Activated CD8-positive, alpha-beta T cell treated with anti-CD3 and anti-CD28 coated beads for 36 hours (primary cell): ENCODE data around the gene BIRC5. TPM values are rescaled to one million over a fixed set of nuclear protein-coding genes. Genes with fewer than 3 reads are reported as not detected.

Experiments
- ATAC-seq: fragments of 200-7000 bp; cut with Tn5 transposase; one replicate; pipeline ENCODE4 v1.10.0; 2021; ENCODE audit warnings: mild to moderate bottlenecking, moderate library complexity
- CTCF ChIA-PET: fragments of 350-600 bp; sonication (Branson Sonifier 250); formaldehyde crosslinking; loops from one replicate; lab custom pipeline; 2021; ENCODE audit warnings: antibody characterized with exemption; lab: Charles Lee
- POLR2A ChIA-PET: fragments of 350-600 bp; sonication (Branson Sonifier 250); formaldehyde crosslinking; loops from one replicate; lab custom pipeline; 2021; ENCODE audit warnings: antibody characterized with exemption; lab: Charles Lee
- DNase-seq: peaks from one replicate; pipeline ENCODE4 v3.0.0-alpha.2; 2020
- H3K27ac Mint-ChIP-seq: one replicate; pipeline ENCODE4 v1.8.0; 2021; ENCODE audit warnings: mild to moderate bottlenecking, mixed read lengths
- H3K27me3 Mint-ChIP-seq: one replicate; pipeline ENCODE4 v1.8.0; 2021; ENCODE audit warnings: mixed read lengths
- H3K36me3 Mint-ChIP-seq: one replicate; pipeline ENCODE4 v1.8.0; 2021; ENCODE audit warnings: low read depth, mixed read lengths
- H3K4me1 Mint-ChIP-seq: one replicate; pipeline ENCODE4 v1.8.0; 2021; ENCODE audit warnings: low read depth, mixed read lengths
- H3K4me3 Mint-ChIP-seq: one replicate; pipeline ENCODE4 v1.8.0; 2021; ENCODE audit warnings: mild to moderate bottlenecking, moderate library complexity, mixed read lengths
- H3K9me3 Mint-ChIP-seq: one replicate; pipeline ENCODE4 v1.8.0; 2021; ENCODE audit warnings: mixed read lengths
- intact Hi-C: fragments of 100-400 bp; cut with micrococcal nuclease; formaldehyde crosslinking; loops from one replicate; pipeline ENCODE4 v1.10.0; 2022
- total RNA-seq, 2 experiments: library from RNA; stranded (reverse); gene quantifications; one replicate each; pipeline ENCODE4 v1.2.3, GENCODE V29; 2021
- TF ChIP-seq, protein P1 (sequence below): fragments of 200-600 bp; IDR thresholded peaks from one replicate; pipeline ENCODE4 v1.8.0; 2022; ENCODE audit warnings: antibody characterized with exemption, mild to moderate bottlenecking

The BIRC5 gene
- total RNA-seq, 2 experiments from 2014 or later: 90.6 to 93.7 TPM

DNA sequence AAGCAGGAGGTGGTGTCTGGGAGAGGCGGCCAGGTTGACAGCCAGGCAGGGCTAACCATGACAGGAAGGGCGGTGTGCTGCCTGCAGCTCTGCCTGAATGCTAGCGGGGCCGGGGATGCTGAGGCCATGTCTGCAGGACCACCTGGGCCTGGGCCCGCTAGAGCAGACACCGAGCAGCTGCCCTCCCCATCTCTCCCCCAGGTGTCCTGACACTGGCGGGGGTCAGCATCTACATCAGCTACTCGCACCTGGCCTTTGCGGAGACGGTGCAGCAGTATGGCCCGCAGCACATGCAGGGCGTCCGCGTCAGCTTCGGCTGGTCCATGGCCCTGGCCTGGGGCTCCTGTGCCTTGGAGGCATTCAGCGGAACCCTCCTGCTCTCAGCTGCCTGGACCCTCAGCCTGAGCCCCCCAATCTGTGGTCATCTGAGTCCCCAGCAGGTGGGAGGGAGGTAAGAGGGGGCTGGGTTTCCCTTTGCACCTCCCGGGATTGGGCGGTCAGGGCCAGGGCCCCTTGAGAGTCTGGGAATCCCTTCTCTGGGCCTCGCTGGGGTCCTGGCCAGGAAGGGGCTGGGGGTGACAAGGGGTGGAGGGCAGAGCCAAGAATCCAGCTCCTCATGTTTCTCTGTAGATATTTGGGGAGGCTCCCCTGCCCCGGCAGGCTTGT, 24.9 kb downstream of the BIRC5 start:
- POLR2A ChIA-PET: interaction anchor here (0.6 to 1.2 kb wide), 2 partner anchors 11 to 13 kb away, joined by 3 read pairs; no protein-coding TSS in a partner anchor
- Mint-ChIP-seq H3K4me1 (peaks cover 6% of the 10 kb centered on the region), H3K27me3 (no peaks in the 10 kb centered on the region), H3K36me3 (no peaks in the 10 kb centered on the region), H3K9me3 (no peaks in the 10 kb centered on the region), H3K4me3 (no peak overlapping the region), H3K27ac (no peak overlapping the region)
- ATAC-seq (no peak), DNase-seq (no peak)
- intact Hi-C loops: no loop called here
- CTCF ChIA-PET: interaction anchor here (1.2 kb wide), 1 partner anchor 12 kb away, joined by 7 read pairs; no protein-coding TSS in a partner anchor
- TF ChIP-seq, protein P1, sequence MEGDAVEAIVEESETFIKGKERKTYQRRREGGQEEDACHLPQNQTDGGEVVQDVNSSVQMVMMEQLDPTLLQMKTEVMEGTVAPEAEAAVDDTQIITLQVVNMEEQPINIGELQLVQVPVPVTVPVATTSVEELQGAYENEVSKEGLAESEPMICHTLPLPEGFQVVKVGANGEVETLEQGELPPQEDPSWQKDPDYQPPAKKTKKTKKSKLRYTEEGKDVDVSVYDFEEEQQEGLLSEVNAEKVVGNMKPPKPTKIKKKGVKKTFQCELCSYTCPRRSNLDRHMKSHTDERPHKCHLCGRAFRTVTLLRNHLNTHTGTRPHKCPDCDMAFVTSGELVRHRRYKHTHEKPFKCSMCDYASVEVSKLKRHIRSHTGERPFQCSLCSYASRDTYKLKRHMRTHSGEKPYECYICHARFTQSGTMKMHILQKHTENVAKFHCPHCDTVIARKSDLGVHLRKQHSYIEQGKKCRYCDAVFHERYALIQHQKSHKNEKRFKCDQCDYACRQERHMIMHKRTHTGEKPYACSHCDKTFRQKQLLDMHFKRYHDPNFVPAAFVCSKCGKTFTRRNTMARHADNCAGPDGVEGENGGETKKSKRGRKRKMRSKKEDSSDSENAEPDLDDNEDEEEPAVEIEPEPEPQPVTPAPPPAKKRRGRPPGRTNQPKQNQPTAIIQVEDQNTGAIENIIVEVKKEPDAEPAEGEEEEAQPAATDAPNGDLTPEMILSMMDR: no peak

DNA sequence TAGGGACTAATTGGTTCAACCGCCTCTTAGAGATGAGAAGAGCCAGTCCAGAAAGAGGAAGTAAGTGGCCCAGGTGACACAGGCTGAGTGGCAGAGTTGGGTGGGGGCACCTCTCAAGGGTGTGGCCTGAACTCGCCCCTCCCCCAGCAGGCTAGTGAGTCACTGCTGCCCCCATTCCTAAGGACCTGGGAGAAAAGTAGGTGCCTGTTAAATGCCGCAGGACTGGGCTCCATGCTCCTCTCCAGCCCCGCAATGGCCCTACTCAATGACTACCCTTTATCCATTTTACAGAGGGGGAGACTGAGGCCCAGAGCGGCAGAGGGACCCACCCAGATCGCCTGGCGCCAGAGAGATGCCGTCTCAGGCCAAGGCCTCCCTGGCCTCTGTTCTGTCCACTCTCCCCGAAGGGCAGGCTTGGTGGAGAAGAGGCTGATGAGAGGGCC, 25.5 kb downstream of the BIRC5 start:
- no peak for ATAC-seq
- intact Hi-C loops: no loop called here
- ChIA-PET POLR2A (interaction anchor here (0.6 to 1.2 kb wide), 2 partner anchors 10 to 13 kb away, joined by 3 read pairs; no protein-coding TSS in a partner anchor), CTCF (no interaction called here)
- Mint-ChIP-seq H3K9me3 (no peaks in the 10 kb centered on the region), H3K36me3 (no peaks in the 10 kb centered on the region), H3K4me1 (peaks cover 6% of the 10 kb centered on the region), H3K27ac (no peak overlapping the region), H3K27me3 (no peaks in the 10 kb centered on the region), H3K4me3 (no peak overlapping the region)
- TF ChIP-seq, protein P1: no peak
- DNase-seq: no peak

DNA sequence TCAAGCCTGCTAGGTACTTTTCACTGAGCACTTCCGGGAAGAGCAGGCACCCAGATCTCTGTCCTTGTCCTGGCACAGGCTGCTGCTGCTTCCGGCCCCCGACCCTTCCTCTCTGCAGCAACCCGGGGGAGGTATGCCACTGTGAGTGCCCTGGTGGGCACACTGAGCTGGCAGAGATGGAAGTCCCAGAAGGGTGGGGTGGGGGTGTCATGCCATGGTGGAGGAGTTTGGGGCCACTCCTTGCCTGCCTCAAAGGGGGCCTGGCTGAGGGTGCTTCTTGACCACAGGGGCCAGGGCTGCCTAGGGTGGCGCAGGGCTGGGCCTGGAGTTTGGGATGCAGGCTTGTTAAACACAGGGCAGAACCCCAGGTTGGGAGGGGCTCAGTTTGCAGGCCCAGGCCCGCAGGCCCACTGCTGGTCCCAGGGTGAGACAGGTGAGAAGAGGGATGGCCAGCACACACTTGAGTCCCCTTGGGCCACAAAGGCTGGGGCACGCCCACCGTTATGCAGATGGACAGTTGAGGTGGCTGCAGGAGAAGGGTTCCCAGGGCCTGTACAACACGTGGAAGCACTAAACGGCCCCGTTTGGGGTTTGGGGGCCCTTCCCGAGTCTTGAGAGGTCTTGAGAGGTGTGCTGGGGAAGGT, 26.1 kb downstream of the BIRC5 start:
- intact Hi-C loops: no loop called here
- Mint-ChIP-seq H3K4me1 (peaks cover 6% of the 10 kb centered on the region), H3K27me3 (no peaks in the 10 kb centered on the region), H3K27ac (no peak overlapping the region), H3K4me3 (no peak overlapping the region), H3K36me3 (no peaks in the 10 kb centered on the region), H3K9me3 (no peaks in the 10 kb centered on the region)
- ChIA-PET CTCF (interaction anchor here (3.3 kb wide), 1 partner anchor 11 kb away, joined by 17 read pairs; no protein-coding TSS in a partner anchor), POLR2A (interaction anchor here (0.6 kb wide), 1 partner anchor 14 kb away, joined by 3 read pairs; no protein-coding TSS in a partner anchor)
- no peak for DNase-seq
- ATAC-seq: no peak
- TF ChIP-seq, protein P1: no peak

DNA sequence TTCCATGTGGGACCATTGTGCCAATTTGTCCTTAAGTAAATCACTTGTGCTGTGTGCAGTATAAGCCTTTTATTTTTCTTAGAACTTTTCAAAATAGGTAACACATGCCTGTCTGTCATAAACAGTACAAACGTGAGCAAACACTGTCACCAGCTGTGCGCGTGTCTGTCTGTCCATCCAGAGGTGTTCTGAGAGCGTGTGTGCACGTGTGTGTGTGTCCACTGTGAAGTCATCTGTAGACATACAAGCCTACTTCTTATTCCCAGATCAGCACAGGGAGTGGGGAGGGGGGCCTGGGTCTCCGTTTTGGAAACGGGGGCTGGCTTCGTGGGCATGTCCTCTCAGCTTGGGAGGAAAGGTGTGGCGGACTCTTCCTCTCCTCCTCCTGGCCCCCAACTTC, 26.8 kb downstream of the BIRC5 start:
- POLR2A ChIA-PET: no interaction called here
- intact Hi-C loops: no loop called here
- Mint-ChIP-seq H3K4me1 (peaks cover 6% of the 10 kb centered on the region), H3K27ac (no peak overlapping the region), H3K9me3 (no peaks in the 10 kb centered on the region), H3K27me3 (no peaks in the 10 kb centered on the region), H3K36me3 (no peaks in the 10 kb centered on the region), H3K4me3 (no peak overlapping the region)
- no peak for DNase-seq
- TF ChIP-seq, protein P1: no peak
- CTCF ChIA-PET: interaction anchor here (1.3 to 3.3 kb wide), 2 partner anchors 10 to 156 kb away, joined by 3 to 17 read pairs; no protein-coding TSS in a partner anchor
- no peak for ATAC-seq
